Measurements from ENCODE around the gene GABBR1. TPM values are rescaled to one million over a fixed set of nuclear protein-coding genes. Genes with fewer than 3 reads are reported as not detected.

The GABBR1 gene
- total RNA-seq, 2 experiments from 2014 or later: 12.9 to 37.1 TPM

DNA sequence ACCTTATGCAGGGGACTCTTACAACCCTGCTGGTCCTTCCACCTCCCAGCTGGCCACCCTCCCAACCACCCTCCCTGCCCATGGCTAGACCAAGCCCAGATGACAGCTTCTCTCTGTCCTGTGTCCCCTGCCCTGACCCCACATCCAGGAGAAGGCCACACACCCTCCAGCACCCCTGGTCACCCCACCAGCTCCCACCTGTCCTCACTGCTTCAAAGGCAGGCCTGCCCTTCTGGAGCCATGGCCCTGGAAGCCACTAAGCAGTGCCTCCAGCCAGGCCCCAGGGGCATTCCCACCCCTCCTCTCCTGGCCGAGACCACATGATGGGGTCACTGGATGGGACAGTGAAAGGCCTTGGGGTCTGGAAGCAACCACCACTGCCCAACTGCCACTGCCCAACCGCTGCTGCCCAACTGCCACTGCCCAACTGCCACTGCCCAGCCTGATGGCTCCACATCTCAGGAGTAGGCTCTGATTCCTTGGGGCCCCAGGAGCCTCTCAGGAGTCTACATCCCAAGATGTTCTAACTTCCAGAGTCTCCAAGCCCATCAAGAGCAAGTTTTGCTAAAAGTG lies 103.9 kb downstream of the GABBR1 start:
- ChIA-PET CTCF (ENCODE audit: unreplicated experiment) (no interaction called here), POLR2A (no interaction called here)
- Histone ChIP-seq H3K4me2 (ENCODE audit: low read length) (no peak overlapping the region), H3K4me3 (ENCODE audit: low read depth, low read length, poor library complexity, severe bottlenecking) (no peak overlapping the region), H3K36me3 (ENCODE audit: insufficient read depth, low read length) (no peaks in the 10 kb centered on the region), H3K9me2 (ENCODE audit: insufficient read depth, low read length) (no peaks in the 10 kb centered on the region), H3K27ac (ENCODE audit: low read depth, low read length, poor library complexity, severe bottlenecking) (no peak overlapping the region), H3K79me2 (ENCODE audit: insufficient read depth, low read depth, low read length) (no peaks in the 10 kb centered on the region), H3K9me3 (ENCODE audit: low read length) (no peaks in the 10 kb centered on the region), H3K4me1 (ENCODE audit: insufficient read depth, low read length, poor library complexity, severe bottlenecking) (no peaks in the 10 kb centered on the region), H4K20me1 (ENCODE audit: insufficient read depth, low read length) (no peaks in the 10 kb centered on the region), H2AFZ (ENCODE audit: low read length) (no peak overlapping the region)
- BruUV-seq (replicated peaks): no TSS peak
- intact Hi-C loops (cut with micrococcal nuclease; ENCODE audit: unreplicated experiment): no loop called here
- no peak for DNase-seq (ENCODE audit: low spot score)
- TF ChIP-seq EZH2phosphoT487 (IDR thresholded peaks at IDR 0.05; ENCODE audit: borderline replicate concordance, low read depth, low read length): no peak
- TF ChIP-seq, protein P1, sequence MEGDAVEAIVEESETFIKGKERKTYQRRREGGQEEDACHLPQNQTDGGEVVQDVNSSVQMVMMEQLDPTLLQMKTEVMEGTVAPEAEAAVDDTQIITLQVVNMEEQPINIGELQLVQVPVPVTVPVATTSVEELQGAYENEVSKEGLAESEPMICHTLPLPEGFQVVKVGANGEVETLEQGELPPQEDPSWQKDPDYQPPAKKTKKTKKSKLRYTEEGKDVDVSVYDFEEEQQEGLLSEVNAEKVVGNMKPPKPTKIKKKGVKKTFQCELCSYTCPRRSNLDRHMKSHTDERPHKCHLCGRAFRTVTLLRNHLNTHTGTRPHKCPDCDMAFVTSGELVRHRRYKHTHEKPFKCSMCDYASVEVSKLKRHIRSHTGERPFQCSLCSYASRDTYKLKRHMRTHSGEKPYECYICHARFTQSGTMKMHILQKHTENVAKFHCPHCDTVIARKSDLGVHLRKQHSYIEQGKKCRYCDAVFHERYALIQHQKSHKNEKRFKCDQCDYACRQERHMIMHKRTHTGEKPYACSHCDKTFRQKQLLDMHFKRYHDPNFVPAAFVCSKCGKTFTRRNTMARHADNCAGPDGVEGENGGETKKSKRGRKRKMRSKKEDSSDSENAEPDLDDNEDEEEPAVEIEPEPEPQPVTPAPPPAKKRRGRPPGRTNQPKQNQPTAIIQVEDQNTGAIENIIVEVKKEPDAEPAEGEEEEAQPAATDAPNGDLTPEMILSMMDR (conservative IDR thresholded peaks at IDR 0.05; ENCODE audit: low read length): no peak

DNA sequence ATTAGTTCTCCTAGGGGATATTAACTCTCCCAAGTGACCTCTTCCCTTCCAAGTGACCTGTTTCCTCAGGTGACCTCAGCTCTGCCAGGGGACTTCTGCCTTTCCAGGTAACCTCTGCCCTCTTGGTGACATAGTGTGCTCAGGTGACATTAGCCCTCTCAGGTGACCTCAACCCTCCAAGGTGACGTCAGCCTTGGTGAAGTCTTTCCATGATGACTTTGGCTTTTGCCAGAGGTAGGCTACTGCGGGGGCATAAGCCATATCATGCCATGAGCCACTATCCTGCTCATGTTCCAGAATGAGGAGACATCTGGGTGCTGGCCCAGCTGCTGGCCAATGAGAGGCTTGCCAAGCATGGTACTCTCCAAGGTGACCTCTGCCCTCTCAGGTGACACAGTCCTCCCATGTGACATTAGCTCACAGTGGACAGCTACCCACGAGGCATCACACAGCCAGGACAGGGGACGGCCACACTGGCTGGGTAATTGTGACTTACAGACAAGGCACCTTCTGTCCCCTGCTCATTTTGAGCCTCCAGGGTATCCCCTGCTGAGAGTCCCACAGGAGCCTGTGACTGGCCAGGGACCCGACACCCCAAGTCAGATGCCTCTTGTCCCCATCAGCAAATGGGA lies 104.6 kb downstream of the GABBR1 start:
- no peak overlapping the region for H3K27ac ChIP-seq (ENCODE audit: low read depth, low read length, poor library complexity, severe bottlenecking)
- CTCF ChIA-PET (ENCODE audit: unreplicated experiment): no interaction called here
- no peak overlapping the region for H3K4me2 ChIP-seq (ENCODE audit: low read length)
- no peak for DNase-seq (ENCODE audit: low spot score)
- no peaks in the 10 kb centered on the region for H3K9me2 ChIP-seq (ENCODE audit: insufficient read depth, low read length)
- no peak overlapping the region for H2AFZ ChIP-seq (ENCODE audit: low read length)
- no peaks in the 10 kb centered on the region for H3K4me1 ChIP-seq (ENCODE audit: insufficient read depth, low read length, poor library complexity, severe bottlenecking)
- no TSS peak for BruUV-seq (replicated peaks)
- intact Hi-C loops (cut with micrococcal nuclease; ENCODE audit: unreplicated experiment): no loop called here
- H4K20me1 ChIP-seq (ENCODE audit: insufficient read depth, low read length): no peaks in the 10 kb centered on the region
- no peaks in the 10 kb centered on the region for H3K79me2 ChIP-seq (ENCODE audit: insufficient read depth, low read depth, low read length)
- H3K4me3 ChIP-seq (ENCODE audit: low read depth, low read length, poor library complexity, severe bottlenecking): no peak overlapping the region
- H3K9me3 ChIP-seq (ENCODE audit: low read length): no peaks in the 10 kb centered on the region
- POLR2A ChIA-PET: no interaction called here
- no peaks in the 10 kb centered on the region for H3K36me3 ChIP-seq (ENCODE audit: insufficient read depth, low read length)
- TF ChIP-seq EZH2phosphoT487 (IDR thresholded peaks at IDR 0.05; ENCODE audit: borderline replicate concordance, low read depth, low read length): no peak
- TF ChIP-seq, protein P1 (conservative IDR thresholded peaks at IDR 0.05; ENCODE audit: low read length): no peak

DNA sequence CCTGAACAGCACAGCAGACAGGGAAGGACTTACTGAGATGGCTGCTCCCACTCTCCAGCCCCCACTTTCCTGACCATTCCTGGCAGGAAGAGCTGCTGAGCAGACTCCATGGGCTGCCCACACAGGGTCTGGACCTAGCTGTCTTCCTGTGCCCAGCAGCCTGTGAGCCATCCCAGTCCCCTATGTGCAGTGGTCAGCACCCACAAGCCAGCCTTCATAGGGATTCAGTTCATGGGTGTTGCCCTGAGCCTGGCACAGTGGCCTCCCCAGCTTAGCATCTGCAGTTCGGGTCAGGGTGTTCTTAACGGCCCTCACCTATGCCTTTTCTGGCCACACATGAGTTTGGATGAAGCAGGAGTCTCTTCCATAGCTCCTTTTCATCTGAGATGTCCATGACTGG lies 105.4 kb downstream of the GABBR1 start:
- Histone ChIP-seq H3K4me1 (ENCODE audit: insufficient read depth, low read length, poor library complexity, severe bottlenecking) (no peaks in the 10 kb centered on the region), H2AFZ (ENCODE audit: low read length) (no peak overlapping the region), H4K20me1 (ENCODE audit: insufficient read depth, low read length) (no peaks in the 10 kb centered on the region), H3K79me2 (ENCODE audit: insufficient read depth, low read depth, low read length) (no peaks in the 10 kb centered on the region), H3K4me3 (ENCODE audit: low read depth, low read length, poor library complexity, severe bottlenecking) (no peak overlapping the region), H3K4me2 (ENCODE audit: low read length) (no peak overlapping the region), H3K27ac (ENCODE audit: low read depth, low read length, poor library complexity, severe bottlenecking) (no peak overlapping the region), H3K9me2 (ENCODE audit: insufficient read depth, low read length) (no peaks in the 10 kb centered on the region), H3K36me3 (ENCODE audit: insufficient read depth, low read length) (no peaks in the 10 kb centered on the region), H3K9me3 (ENCODE audit: low read length) (no peaks in the 10 kb centered on the region)
- CTCF ChIA-PET (ENCODE audit: unreplicated experiment): no interaction called here
- POLR2A ChIA-PET: no interaction called here
- TF ChIP-seq, protein P1 (conservative IDR thresholded peaks at IDR 0.05; ENCODE audit: low read length): no peak
- no peak for TF ChIP-seq EZH2phosphoT487 (IDR thresholded peaks at IDR 0.05; ENCODE audit: borderline replicate concordance, low read depth, low read length)
- no TSS peak for BruUV-seq (replicated peaks)
- no peak for DNase-seq (ENCODE audit: low spot score)
- intact Hi-C loops (cut with micrococcal nuclease; ENCODE audit: unreplicated experiment): no loop called here
